OCI-LY3 (cell line): Measurements from ENCODE around the gene MBD3L3.

Experiments
- CTCF ChIP-seq: fragments of 200-600, 300-600 bp; sonication (generic); IDR thresholded peaks from 2 replicates; pipeline ENCODE4 v1.5.1; 2014; ENCODE audit warnings: antibody characterized with exemption, low read length, low read depth
- EZH2phosphoT487 ChIP-seq: fragments of 200-600 bp; shearing (Covaris generic); IDR thresholded peaks from 2 replicates; pipeline ENCODE4 v1.6.1; 2018; ENCODE audit warnings: antibody characterized with exemption, mixed run types, low read depth

GRCh38 chr19:7063764-7064418 is 5.4 kb upstream of the MBD3L3 start:
- TF ChIP-seq CTCF = no peak
- TF ChIP-seq EZH2phosphoT487 = no peak
